HG03159 (cell line): Measurements from ENCODE around the gene TMEM248.
"Not testable (repeated sequence)": the region's sequence is repeated elsewhere in the genome, so short reads cannot be mapped to it uniquely, and the experiment has no call there.

ENCODE experiments used
- ATAC-seq: cut with Tn5 transposase; IDR thresholded peaks from one replicate; pipeline ENCODE4 v1.9.1; 2021; ENCODE audit warnings: mild to moderate bottlenecking, moderate library complexity; ENCODE audit not compliant: unreplicated experiment

TMEM248 gene

DNA sequence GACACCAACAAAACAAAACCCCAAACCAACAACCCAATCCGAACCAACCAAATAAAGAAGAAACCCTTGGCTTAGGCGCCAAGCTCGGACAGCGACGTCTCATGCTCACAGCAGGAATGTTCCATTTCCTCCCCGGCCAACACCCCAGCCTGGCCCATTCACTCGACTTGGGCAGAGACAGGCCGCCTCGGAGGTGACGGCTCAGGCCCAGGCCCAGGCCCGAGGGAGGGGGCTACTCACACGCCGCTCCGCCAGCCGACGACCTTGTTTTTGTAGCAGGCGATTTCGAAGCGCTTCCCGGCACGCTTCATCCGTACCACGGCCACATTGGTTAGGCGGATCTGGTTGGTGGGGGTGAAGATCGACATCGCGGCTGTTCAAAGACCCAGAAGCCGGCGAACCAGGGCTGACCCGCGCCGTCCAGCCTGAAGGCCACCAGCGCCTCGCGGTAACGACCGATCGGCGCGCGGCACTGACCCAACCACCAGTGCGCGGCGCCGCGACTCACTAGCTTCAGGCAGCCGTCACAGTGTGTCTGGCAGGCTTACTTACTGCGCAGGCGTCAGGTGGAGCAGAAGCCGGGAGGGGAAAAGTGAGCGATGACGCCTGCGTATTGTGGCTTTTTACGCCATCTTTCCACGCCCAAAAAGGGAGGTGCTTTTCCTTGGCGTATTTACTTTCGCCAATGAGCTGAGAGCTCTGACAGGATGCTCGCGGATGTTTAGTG is 74.2 kb downstream of the TMEM248 start, which contains the start of gene SBDS:
SBDS (minus strand) TSS at position 537 of the 727 bp plus-strand sequence; CDS start at position 368, 169 bp downstream.
- peak; percentile 58 for ATAC-seq

DNA sequence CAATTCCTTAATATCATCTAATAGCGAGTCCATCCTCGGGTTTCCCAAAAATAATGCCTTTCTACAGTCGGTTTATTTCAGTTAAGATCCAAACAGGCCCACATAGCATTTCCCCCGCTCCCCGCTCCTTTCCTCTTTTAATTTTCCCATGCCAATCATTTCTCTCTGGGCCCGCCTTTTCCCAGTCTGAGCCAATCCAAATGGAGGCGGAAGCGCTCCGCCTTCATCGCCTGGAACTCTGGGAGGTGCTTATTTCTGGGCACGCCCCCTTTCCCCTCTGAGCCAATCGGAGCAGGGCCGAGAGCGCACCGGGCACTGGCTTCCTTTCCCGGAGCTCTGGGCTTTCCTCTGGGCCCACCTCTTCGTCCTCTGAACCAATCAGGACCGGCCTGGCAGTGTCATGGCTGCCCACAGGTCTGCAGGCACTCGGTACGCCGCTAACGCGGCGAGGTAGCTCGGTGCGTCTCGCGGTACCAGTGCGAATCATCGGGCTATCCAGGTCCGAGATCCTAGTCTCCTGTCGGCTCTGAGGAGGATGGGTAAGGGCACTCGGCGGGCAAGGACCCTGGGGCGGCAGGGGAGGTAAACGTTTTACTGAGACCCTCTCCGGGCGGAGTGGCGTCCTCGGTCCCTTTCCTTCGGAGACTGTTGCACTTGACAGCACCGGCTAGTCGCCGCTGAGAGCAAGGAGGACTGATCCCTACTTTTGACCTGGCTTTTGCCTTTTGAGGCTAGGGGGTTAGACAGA is 75.6 kb downstream of the TMEM248 start, which contains the start of gene TYW1:
TYW1 (plus strand) TSS at position 390 of the 748 bp plus-strand sequence; CDS start at position 536, 146 bp downstream.
- peak; percentile 86 for ATAC-seq

DNA sequence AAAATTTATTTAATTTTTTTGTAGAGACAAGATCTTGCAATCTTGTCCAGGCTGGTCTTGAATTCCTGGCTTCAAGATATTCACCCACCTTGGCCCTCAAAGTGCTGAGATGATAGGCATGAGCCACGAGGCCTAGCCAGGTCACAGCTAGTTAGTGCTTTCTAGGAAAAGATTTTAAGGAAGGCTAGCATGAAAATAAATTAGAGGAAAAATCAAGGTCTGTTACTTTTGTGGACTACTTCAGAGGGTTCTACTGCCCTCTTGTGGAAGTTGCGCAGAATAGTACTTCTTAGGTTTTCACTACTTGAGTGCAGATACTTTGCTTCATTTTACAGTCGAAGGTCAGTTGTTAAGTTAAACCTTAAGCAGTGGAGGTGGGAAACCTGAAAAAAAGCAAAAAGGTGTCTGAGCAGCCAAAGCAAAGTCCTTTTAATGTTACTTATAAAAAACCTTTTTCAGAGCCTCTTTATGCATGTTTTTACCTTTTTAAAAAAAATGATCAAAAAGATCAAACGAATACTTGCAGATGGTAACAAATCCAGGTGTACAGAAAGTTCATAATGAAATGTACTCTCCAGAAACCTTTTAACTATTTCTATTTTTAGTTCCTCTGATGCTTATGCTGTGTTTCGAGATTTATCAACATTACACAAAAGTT is 79.7 kb downstream of the TMEM248 start:
- ATAC-seq, result not testable (repeated sequence)

DNA sequence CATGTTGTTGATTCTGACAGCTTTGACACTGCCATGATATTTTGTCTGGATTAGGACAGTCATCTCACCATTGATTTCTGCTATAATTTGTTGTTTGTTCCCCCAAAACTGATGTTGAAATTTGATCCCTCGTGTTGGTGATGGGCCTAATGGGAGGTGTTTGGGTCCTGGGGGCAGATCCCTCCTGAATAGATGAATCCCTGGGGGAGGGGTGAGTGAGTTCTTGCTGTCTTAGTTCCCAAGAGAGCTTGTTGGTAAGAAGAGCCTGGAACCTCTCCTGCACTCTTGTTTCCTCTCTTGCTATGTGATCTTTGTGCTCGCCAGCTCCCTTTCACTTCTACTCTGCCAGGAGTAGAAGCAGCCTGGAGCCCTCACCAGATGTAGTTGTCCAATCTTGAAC is 83.1 kb downstream of the TMEM248 start:
- ATAC-seq, result not testable (repeated sequence)

DNA sequence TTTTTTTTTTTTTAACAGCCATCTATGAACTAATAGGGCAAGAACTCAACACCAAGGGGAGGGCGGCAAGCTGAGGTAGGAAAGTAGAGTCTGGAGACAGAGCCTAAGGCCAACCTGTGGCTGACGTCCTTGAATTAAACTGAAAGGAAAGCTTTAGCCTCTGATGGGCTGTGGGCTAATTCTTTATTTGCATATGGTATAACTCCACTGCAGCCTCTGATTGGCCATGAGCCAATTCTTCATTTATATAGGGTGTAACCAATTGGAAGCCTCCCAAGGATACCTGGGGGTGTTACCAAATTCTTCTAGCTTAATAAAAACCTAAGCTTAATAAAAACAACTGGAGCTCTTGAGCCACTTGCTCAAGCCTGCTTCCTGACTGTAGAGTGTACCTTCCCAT is 85.9 kb downstream of the TMEM248 start:
- ATAC-seq, result no peak
